Inflammatory macrophage (primary cell): ENCODE data around the gene FKBP8.

Experiments
- DNase-seq, 2 donors: peaks; one replicate each; pipeline ENCODE4 v3.0.0-alpha.2; 2020 to 2022

The FKBP8 gene

DNA sequence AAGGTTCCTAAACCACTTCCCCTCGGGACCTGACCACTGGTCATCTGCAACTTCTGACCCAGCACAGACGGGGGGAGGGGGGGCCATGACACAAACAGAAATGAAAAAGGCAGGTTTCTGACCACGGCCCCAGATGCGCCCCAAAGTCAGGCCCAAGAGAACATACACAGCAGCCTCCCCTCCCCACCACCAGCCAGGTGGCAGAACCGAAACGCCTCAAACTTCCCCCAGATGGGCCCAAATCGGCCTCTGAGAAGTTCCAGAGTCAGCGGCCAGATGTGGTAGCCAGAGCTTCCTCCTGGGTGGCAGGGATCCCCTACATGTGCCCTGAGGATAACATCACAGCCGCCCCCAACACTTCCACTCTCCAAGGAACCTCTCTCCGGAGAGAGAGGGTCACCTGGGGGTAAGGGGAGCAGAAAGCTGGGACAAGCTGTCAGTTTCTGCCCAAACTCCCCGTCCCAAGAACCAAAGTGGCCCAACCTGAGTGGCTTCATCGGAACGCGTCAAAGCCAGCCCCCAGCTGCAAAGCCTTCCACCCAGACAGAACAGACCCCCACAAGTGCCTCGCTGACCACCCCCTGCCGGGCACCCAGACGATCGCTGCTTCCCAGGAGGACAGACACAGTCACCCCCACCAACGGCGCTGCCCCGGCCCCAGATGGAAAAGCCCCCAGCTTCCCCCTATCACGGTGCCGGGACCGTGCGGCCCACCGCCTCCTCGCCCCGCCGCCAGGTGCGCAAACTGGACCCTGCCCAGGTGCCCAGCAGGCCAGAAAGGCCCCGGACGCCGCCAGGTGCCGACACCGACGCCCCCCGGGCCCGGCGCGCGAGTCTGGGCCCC, 22.3 kb downstream of the FKBP8 start:
- DNase-seq = peak in 1 of 2 donors; percentile 58

DNA sequence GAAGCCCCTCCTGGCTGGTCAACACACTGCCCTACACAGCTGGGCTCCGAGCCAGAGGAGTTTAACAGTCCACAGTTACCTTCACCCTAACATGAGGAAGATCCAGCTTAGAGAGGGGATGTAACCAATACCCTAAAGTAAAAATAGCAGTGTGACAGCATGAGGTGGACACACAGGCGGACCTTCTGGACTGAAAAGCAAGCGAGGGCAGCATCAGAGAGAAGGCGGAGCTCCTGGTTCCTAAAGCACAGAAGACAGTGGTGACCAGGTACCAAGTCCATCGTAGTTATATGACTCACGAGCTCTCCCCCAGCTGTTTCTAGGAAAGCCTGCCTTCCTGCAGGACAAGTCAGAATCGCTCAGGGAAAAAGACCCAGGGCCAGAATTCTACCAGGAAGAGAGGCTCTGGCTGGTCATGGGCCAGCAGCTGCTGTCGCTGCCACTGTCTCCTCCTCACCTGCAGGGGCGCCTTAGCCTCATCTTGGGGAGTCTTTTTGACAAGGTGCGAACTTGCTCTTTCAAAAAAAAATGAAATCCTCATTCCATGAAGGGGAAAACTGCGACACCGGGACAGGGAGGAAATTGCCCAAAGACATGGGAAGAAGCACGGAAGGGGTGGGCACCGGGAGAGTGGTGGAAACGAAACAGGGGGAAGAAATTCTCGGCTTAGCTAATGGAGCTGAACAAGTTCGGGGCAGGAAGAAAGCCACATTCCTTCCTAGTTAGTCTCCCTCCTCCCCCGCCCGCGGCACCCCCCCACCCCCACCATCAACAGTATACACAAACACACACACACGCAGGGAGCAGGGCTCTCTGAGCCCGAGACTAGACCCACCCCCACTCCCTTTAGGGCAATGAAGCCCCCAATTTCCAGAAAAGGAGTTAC, 23.2 kb downstream of the FKBP8 start:
- peak; percentile 36 to 53 for DNase-seq

DNA sequence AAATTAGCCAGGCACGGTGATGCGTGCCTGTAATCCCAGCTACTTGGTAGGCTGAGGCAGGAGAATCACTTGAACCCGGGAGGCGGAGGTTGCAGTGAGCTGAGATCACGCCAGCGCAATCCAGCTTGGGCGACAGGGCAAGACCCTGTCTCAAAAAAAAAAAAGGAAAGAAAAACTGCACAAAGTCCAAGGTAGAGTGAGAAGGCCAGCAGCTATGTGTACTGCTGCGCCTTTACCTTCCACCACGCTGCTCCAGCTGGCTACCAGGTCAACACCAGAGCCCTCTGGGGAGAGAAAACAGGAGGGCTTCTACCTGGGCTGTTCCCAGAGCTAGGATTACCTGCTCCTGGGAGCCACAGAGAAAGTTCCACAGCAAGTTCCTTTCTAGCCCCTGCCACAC, 24.7 kb downstream of the FKBP8 start:
- DNase-seq = no peak

DNA sequence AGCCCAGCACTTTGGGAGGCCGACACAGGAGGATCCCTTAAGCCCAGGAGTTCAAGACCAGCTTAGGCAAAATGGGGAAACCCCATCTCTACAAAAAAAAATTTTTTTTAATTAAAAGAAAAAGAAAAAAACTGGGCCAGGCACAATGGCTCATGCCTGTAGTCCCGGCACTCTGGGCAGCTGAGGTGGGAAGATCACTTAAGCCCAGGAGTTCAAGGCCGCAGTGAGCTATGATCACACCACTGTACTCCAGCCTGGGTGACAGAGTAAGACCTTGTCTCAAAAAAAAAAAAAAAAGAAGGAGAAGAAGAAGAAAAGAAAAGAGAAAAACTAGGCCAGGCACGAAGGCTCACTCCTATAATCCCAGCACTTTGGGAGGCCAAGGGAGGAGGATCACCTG, 25.8 kb downstream of the FKBP8 start:
- DNase-seq = no peak

DNA sequence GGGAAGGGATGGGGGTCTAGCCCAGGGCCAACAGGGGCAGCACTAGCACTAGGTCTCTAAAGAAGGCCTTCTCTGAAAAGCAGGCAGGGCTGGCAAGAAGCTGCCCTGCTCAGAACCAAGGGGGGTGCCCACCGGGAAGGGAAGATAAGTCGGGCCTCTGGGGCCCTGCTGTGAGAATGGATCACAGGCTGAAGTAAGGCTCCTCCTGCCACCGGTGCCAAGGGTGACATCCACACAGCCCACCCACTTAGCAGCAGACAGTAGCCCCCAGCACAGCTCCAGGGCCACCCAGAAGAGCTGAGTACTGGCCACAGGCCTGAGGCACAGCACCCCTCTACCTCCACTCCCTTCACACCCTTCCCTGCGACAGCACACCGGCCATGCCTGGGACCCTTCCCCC, 27.4 kb downstream of the FKBP8 start:
- DNase-seq = no peak

DNA sequence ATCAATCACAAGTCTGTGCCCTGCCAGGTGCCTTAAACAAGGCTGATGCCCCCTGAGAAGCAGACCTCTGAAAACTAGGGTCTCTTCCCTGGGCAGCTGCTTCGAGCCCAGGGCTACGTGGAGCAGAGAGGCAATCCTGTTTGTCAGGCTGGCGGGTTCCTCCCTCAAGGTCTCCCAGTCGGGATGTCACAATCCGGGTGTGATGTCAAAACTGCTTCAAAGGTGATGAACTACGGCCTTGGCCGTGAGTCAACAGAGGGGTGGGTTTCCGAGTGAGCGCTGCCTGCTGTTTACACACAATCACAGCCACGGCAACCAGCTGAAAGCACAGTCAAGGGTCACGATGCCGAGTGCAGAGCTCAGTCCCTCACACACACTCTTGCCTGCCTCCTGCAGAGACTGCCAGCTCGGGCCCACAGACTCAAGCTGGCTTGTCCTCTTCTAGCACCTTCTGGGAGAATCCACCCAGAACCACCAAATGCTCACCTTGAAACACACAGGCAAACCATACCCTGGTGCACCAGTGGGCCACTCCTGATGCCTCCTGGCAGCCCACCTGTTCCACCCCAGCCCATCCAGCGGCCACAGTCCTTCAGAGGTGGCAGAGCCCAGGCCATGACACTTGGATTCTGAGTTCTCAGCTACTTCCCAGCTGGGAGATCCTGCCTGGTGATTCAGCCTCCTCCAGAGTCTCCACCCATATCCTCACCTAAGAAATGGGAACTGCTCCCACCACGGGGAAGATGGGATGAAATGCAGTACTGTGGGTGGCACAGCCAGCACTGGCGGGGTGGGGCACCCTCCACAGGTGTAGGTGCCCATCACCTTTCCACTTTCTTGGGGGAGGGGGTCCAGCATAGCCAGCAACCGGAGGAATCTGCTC, 28.3 kb downstream of the FKBP8 start:
- peak; percentile 87 for DNase-seq

DNA sequence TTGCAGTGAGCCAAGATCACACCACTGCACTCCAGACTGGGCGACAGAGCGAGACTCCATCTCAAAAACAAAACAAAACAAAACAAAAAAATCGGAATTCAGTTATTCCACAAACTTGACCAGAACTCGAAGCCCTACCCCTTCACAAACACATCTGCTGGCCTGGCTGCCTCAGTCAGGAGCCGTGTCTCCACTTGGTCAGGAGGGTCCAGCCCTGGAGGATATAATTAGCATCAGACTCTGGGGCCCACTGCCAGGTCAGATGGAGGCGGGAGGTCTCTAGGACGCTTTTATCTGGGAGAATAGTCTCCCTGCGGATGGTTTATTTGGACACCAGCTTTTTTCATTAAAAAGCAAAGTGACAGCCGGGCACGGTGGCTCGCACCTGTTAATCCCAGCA, 29.5 kb downstream of the FKBP8 start:
- no peak for DNase-seq

GRCh38 chr19:18510216-18510615, 33.2 kb downstream of the FKBP8 start:
- DNase-seq = no peak

GRCh38 chr19:18508585-18508984, 34.8 kb downstream of the FKBP8 start:
- no peak for DNase-seq

DNA sequence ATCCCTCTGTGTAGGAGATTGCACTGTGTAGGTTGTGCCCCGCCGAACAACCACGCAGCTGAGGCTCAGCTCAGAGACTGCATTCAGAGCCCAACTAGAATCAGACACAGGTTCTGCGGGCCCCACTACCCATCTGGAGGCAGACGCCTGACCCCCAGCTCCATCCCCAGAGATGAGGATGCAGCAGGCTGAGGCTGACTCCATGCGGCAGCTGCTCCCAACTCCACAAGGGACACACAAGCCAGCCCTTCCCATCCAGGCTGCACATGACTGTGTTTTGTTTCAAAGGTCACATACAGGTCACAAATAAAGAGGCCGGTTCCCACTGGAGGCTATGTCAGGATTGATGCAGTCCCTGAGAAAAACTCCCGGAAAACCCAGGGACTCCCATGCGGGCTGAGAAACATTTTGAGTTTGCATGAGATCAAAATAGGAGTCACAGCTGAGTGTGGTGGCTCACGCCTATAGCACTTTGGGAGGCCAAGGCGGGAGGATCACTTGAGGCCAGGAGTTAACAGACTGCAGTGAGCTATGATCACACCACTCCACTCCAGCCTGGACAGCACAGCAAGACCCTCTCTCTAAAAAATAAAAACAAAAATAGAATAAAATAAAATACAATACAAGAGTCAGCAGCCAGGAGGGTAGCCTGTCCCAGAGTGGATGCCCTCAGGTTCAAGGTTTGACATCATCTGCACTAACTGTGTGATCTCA, 35.5 kb downstream of the FKBP8 start:
- DNase-seq = no peak

DNA sequence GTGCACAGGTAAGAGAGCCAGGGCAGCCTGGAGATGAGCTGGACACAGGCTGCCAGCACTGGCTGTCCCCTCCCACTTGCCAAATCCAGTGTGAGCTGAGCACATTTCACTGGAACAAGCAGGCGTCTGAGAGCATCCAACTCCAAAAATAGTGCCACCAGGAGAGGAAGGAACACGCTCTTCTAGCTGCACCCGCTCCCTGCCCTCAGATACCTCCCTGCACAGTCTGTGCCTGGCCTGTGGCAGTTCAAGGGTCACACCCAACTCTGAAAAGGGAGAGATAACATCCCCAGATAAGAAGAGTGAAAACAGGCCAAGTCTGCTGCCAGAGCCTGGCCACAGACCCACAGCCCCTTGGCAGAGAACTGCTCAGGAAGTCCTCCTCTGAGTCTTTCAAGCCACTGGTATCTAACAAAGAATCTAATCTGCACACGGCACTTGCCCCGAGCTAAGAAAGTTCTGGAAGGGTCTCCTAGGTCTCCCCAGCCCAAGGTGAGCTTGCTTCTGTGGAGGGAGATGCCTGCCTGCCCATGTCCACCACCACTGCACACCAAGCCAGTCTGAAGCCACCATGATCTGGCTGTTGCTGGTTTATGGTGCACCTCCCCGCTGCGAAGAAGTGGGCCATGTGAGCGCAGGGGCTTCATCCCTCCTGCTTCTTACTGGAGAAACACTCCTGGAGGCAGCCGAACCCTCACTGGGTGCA, 36.2 kb downstream of the FKBP8 start:
- no peak for DNase-seq

GRCh38 chr19:18506101-18506930, 37.1 kb downstream of the FKBP8 start:
- no peak for DNase-seq

GRCh38 chr19:18504886-18505610, 38.3 kb downstream of the FKBP8 start:
- no peak for DNase-seq

GRCh38 chr19:18503971-18504885, 39.1 kb downstream of the FKBP8 start:
- no peak for DNase-seq

DNA sequence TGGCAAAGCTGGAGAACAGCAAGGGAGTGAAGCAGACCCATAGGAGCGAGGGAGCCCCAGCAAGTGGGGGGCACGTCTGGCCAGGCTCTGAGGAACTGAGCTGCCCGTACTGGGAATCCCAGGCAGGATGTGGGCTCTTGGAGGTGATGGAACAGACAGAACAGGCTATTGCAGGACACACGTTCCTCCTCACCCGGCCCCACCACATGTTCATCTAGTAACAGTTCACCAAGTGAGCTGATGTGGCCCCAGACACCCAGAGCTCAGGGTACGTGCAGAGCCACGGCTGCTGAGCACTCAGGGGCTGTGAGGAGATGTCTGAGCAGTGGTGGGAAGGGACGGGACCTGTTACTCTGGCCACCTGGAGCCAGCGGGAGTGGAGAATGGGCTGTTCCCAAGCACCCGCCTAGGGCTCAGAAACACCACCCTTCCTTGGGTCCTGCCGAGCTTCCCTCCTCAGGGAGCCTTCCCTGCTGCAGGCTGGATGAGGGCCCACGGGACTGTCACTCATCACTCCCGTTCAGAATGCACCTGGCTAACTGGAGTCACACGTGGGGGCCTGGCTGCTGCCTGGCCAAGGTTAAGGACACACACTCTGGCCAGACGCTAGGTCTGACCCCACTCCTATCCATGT, 39.9 kb downstream of the FKBP8 start:
- no peak for DNase-seq

DNA sequence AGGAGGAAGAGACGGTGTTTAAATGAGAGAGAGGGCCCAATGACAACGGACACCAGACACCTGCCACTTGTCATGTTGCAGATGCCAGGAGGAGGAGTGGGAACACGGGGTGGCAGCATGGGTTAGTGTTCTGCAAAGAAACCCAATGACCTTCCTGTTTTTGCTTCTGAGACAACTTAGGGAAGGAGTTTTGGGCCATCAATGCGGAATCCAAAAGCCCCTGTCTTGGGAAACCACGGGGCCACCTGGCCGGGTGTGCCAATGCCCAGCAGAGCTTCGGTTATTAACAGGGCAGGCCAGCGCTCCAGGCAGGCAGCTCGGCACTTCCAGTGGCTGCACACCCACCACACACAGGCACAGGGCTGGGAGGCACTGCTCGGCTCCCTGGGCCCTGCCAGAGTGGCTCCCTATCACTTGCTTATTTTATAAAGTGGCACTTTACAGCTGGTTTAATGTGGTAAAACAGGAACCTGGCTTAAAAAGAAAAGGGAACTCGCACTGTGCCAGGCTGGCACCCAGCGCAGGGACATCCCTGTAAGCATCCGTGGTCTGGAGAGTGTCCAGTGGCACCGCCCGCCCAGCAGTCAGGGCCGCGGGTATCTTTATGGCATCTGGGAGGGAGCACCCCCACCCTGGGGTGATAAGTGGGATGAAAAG, 40.6 kb downstream of the FKBP8 start:
- peak; percentile 63 to 69 for DNase-seq

DNA sequence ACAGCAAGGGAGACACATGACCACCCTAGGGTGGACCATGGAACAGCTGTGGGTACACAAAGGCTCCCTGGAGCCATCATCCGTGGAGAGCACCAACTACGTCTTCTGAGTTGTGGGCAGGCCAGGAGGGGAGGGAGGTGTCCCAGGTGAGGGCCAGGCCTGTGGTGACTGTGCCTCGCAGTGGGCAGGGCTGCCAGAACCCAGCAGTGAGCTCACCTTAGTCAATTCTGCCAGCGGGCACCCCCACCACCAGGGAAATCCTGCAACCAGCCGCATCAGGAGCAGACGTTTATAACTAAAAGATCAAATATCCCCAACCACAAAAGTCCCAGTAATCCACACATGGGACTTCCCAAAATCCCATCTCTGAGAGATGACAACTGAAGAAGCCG, 41.1 kb downstream of the FKBP8 start:
- no peak for DNase-seq

DNA sequence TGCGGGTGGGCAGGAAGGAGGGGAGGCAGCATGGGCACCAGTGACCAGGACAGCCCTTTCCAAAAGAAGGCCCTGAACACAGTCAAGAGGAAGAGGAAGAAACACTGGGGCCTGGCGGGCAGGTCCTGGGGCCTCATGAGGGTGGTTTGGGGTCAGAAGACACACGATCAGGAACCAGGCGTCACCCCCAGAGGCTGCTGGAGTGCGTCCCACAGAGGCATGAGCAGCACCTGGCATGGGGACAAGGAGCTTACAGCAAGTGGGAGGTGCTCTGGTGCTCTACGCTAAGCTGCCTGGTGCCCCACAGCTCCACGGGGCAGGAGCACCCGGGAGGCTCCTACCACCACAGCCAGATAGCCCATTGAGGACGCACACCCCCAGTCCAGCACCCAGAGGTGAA, 41.5 kb downstream of the FKBP8 start:
- peak in 1 of 2 donors; percentile 60 for DNase-seq
